Thyroid gland (tissue), 4 donors: ENCODE data around the gene NFYC.

Experiments used
- POLR2A ChIP-seq, 2 donors: fragments of 450-650 bp; IDR thresholded peaks; one replicate each; pipeline ENCODE4 v1.6.1; 2017; ENCODE audit warnings: antibody characterized with exemption in 2 of 2, mild to moderate bottlenecking in 2 of 2, moderate library complexity in 1 of 2
- TF ChIP-seq, protein P1 (sequence below), 6 experiments: fragments of 200-600 bp in 3 of 6; fragments of 450-650 bp in 3 of 6; sonication (generic) in 3 of 6; IDR thresholded peaks; one replicate each; pipeline ENCODE4 v1.5.1; 2016 to 2019; ENCODE audit warnings: antibody characterized with exemption in 6 of 6, mild to moderate bottlenecking in 2 of 6, inconsistent platforms in 1 of 6, moderate library complexity in 1 of 6

DNA sequence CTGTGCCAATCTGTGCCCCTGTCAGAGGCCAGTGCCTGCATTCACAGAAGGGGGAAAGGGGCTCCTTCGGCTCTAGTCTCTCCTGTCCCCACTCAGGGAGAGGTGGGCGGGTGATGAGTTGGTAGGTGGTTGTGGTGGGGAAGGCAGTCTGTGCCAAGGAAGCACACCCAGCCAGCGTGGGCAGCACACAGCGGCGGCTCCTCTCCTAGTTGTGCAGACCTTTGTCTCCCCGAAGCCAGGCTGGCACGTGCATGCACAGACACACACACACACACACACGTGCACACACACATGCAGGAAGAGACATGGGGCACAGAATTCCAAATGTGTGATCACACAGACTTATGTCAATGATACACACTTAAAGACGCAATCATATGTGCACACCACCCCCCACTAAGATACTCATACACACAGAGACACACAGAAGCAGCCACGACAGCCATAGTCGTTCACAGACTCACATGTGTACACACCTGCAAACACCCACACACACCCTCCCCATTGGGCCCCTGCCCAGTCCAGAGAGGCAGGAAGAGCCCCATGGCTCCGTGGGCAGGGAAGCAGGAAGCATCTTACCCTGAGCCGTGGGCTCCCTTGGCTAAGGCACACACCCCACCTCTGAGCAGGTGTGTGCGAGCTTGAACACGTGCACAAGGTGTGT is 42.4 kb upstream of the NFYC start:
- no peak for TF ChIP-seq POLR2A (IDR thresholded peaks at IDR 0.05)
- TF ChIP-seq, protein P1, sequence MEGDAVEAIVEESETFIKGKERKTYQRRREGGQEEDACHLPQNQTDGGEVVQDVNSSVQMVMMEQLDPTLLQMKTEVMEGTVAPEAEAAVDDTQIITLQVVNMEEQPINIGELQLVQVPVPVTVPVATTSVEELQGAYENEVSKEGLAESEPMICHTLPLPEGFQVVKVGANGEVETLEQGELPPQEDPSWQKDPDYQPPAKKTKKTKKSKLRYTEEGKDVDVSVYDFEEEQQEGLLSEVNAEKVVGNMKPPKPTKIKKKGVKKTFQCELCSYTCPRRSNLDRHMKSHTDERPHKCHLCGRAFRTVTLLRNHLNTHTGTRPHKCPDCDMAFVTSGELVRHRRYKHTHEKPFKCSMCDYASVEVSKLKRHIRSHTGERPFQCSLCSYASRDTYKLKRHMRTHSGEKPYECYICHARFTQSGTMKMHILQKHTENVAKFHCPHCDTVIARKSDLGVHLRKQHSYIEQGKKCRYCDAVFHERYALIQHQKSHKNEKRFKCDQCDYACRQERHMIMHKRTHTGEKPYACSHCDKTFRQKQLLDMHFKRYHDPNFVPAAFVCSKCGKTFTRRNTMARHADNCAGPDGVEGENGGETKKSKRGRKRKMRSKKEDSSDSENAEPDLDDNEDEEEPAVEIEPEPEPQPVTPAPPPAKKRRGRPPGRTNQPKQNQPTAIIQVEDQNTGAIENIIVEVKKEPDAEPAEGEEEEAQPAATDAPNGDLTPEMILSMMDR (IDR thresholded peaks at IDR 0.05): no peak
